Hepatocyte (in vitro differentiated cells): ENCODE measurements around the gene MCAT. TPM values are rescaled to one million over a fixed set of nuclear protein-coding genes. Genes with fewer than 3 reads are reported as not detected.

ENCODE experiments used
- DNase-seq: peaks from one replicate; pipeline ENCODE4 v3.0.0-alpha.2; 2016; ENCODE audit warnings: low spot score
- H2AFZ ChIP-seq: fragments of 200-600 bp; sonication (generic); 2 replicates; pipeline ENCODE4 v1.6.0; 2016; ENCODE audit warnings: antibody characterized with exemption, mild to moderate bottlenecking
- H3K27ac ChIP-seq: fragments of 200-600 bp; sonication (generic); 2 replicates; pipeline ENCODE4 v1.5.1; 2016; ENCODE audit warnings: mild to moderate bottlenecking
- H3K27me3 ChIP-seq: fragments of 200-600 bp; sonication (generic); 2 replicates; pipeline ENCODE4 v1.6.1; 2016
- H3K36me3 ChIP-seq: fragments of 200-600 bp; sonication (generic); replicated peaks from 2 replicates; pipeline ENCODE4 v1.5.1; 2016; ENCODE audit warnings: low read depth; ENCODE audit not compliant: insufficient read depth
- H3K4me1 ChIP-seq: fragments of 200-600 bp; sonication (generic); 2 replicates; pipeline ENCODE4 v1.5.1; 2016; ENCODE audit warnings: mild to moderate bottlenecking, moderate library complexity; ENCODE audit not compliant: insufficient read depth
- H3K4me2 ChIP-seq: fragments of 200-600 bp; sonication (generic); 2 replicates; pipeline ENCODE4 v1.6.0; 2016
- H3K4me3 ChIP-seq: fragments of 200-600 bp; sonication (generic); 2 replicates; pipeline ENCODE4 v1.5.1; 2016; ENCODE audit warnings: mild to moderate bottlenecking
- H3K79me2 ChIP-seq: fragments of 200-600 bp; sonication (generic); 2 replicates; pipeline ENCODE4 v1.6.0; 2017; ENCODE audit warnings: mild to moderate bottlenecking
- H3K9me2 ChIP-seq: fragments of 200-600 bp; sonication (generic); replicated peaks from 2 replicates; pipeline ENCODE4 v1.6.0; 2017; ENCODE audit warnings: mild to moderate bottlenecking; ENCODE audit not compliant: insufficient read depth
- H3K9me3 ChIP-seq: fragments of 200-600 bp; sonication (generic); 2 replicates; pipeline ENCODE4 v1.5.1; 2016; ENCODE audit warnings: low read depth, mild to moderate bottlenecking
- H4K20me1 ChIP-seq: fragments of 200-600 bp; sonication (generic); 2 replicates; pipeline ENCODE4 v1.6.0; 2016; ENCODE audit warnings: mild to moderate bottlenecking; ENCODE audit not compliant: insufficient read depth, poor library complexity, severe bottlenecking
- EZH2 ChIP-seq: fragments of 200-600 bp; sonication (generic); IDR thresholded peaks from 2 replicates; pipeline ENCODE4 v1.6.1; 2016; ENCODE audit warnings: antibody characterized with exemption, mild to moderate bottlenecking, borderline replicate concordance
- EZH2phosphoT487 ChIP-seq: fragments of 200-600 bp; sonication (generic); IDR thresholded peaks from one replicate; pipeline ENCODE4 v1.6.1; 2018; ENCODE audit warnings: antibody characterized with exemption, mild to moderate bottlenecking, low read depth, moderate library complexity; ENCODE audit not compliant: unreplicated experiment, severe bottlenecking
- WGBS: methylation state at CpG from one replicate; pipeline ENCODE4 v1.1.6; 2016; ENCODE audit warnings: low lambda C conversion rate; ENCODE audit errors: missing lambda C conversion rate; 5-methylcytosine and 5-hydroxymethylcytosine counted together
- polyA plus RNA-seq: library from polyadenylated mRNA; unstranded; fragments of >200 nt; fragmentation: Nextera tagmentation; extraction: Ambion mirVana; gene quantifications from 2 replicates; pipeline ENCODE4 v1.2.1, GENCODE V29; 2016
- total RNA-seq: library from RNA; depleted of rRNA; stranded (reverse); fragments of >200 nt; gene quantifications from 2 replicates; pipeline ENCODE4 v1.2.3, GENCODE V29; 2014
- TF ChIP-seq, protein P1 (sequence below): fragments of 200-600 bp; sonication (generic); IDR thresholded peaks from 2 replicates; pipeline ENCODE4 v1.5.1; 2016; ENCODE audit warnings: antibody characterized with exemption, mild to moderate bottlenecking; ENCODE audit not compliant: poor library complexity

Gene MCAT
- total and polyA plus RNA-seq, 2 experiments from 2014 or later, result 16.9 to 24.9 TPM

- Histone ChIP-seq H3K79me2 (no peaks in the 10 kb centered on the region), H3K4me2 (no peak overlapping the region), H3K27ac (no peak overlapping the region), H3K9me3 (no peaks in the 10 kb centered on the region), H3K4me3 (no peak overlapping the region), H3K27me3 (no peaks in the 10 kb centered on the region), H4K20me1 (no peaks in the 10 kb centered on the region), H3K36me3 (no peaks in the 10 kb centered on the region), H3K9me2 (no peaks in the 10 kb centered on the region), H2AFZ (no peak overlapping the region), H3K4me1 (no peaks in the 10 kb centered on the region)
- 55% methylated on average over 4 of the region's 4 CpGs for WGBS
- DNase-seq, result no peak
- TF ChIP-seq EZH2phosphoT487, result no peak
- no peak for TF ChIP-seq EZH2
- TF ChIP-seq, protein P1, sequence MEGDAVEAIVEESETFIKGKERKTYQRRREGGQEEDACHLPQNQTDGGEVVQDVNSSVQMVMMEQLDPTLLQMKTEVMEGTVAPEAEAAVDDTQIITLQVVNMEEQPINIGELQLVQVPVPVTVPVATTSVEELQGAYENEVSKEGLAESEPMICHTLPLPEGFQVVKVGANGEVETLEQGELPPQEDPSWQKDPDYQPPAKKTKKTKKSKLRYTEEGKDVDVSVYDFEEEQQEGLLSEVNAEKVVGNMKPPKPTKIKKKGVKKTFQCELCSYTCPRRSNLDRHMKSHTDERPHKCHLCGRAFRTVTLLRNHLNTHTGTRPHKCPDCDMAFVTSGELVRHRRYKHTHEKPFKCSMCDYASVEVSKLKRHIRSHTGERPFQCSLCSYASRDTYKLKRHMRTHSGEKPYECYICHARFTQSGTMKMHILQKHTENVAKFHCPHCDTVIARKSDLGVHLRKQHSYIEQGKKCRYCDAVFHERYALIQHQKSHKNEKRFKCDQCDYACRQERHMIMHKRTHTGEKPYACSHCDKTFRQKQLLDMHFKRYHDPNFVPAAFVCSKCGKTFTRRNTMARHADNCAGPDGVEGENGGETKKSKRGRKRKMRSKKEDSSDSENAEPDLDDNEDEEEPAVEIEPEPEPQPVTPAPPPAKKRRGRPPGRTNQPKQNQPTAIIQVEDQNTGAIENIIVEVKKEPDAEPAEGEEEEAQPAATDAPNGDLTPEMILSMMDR, result no peak
Measured at GRCh38 chr22:43098356-43098755, 44.8 kb downstream of the MCAT start.

DNA sequence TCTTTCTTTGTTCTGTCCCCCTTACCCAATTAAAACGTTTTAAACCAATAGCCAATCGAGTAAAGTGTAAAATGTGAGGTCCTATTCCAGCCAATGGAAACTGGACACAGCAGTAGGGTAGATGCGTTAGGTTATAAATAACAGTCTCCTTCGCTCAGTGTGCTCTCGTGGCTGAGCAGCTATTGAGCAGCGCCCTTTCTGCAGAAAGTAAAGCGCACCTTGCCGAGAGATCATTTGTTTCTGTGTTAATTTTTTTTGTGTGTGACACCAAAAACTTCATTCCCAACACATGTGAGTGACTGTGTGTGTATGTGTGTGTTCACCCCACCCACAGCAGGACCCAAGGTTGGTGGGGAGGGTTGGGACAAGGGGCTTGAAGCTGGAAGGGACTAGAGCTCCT lies 46.8 kb downstream of the MCAT start:
- Histone ChIP-seq H2AFZ (no peak overlapping the region), H3K27me3 (no peaks in the 10 kb centered on the region), H3K79me2 (no peaks in the 10 kb centered on the region), H3K27ac (no peak overlapping the region), H3K36me3 (no peaks in the 10 kb centered on the region), H3K4me2 (no peak overlapping the region), H3K9me2 (no peaks in the 10 kb centered on the region), H3K9me3 (no peaks in the 10 kb centered on the region), H3K4me1 (no peaks in the 10 kb centered on the region), H4K20me1 (no peaks in the 10 kb centered on the region), H3K4me3 (no peak overlapping the region)
- DNase-seq, result no peak
- WGBS, result 80% methylated on average over 8 of the region's 8 CpGs
- TF ChIP-seq EZH2, result no peak
- no peak for TF ChIP-seq EZH2phosphoT487
- TF ChIP-seq, protein P1, result no peak

- H3K9me3 ChIP-seq, result no peaks in the 10 kb centered on the region
- no peak overlapping the region for H3K4me3 ChIP-seq
- H3K4me2 ChIP-seq, result no peak overlapping the region
- 83% methylated on average over 4 of the region's 4 CpGs for WGBS
- H3K4me1 ChIP-seq, result no peaks in the 10 kb centered on the region
- H3K27ac ChIP-seq, result no peak overlapping the region
- no peak for DNase-seq
- H2AFZ ChIP-seq, result no peak overlapping the region
- no peaks in the 10 kb centered on the region for H3K79me2 ChIP-seq
- H3K9me2 ChIP-seq, result no peaks in the 10 kb centered on the region
- no peaks in the 10 kb centered on the region for H3K36me3 ChIP-seq
- H4K20me1 ChIP-seq, result no peaks in the 10 kb centered on the region
- no peak for TF ChIP-seq EZH2phosphoT487
- no peak for TF ChIP-seq EZH2
- TF ChIP-seq, protein P1, result no peak
- no peaks in the 10 kb centered on the region for H3K27me3 ChIP-seq
Measured at GRCh38 chr22:43094551-43094950, 48.6 kb downstream of the MCAT start.

DNA sequence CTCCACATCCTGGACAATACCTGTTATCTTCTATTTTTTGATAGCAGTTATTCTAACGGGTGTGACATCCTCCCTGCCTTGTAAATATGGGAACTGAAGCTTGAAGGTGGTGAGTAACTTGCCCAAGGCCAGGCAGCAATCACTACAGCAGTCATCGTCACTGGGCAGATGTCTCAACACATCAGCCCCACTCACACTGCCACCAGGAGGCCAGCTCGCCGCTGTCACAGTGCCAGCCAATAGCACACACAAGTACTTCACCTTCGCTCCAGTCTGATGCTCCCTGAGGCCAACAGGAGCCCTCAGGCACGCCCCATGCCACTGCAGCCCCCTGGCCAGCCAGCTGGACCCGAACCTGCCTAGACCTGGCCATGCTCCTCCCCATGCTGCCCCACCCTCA lies 49.1 kb downstream of the MCAT start:
- 73% methylated on average over 7 of the region's 7 CpGs for WGBS
- no peak overlapping the region for H3K4me3 ChIP-seq
- no peaks in the 10 kb centered on the region for H3K9me3 ChIP-seq
- H4K20me1 ChIP-seq, result no peaks in the 10 kb centered on the region
- no peak overlapping the region for H3K27ac ChIP-seq
- no peaks in the 10 kb centered on the region for H3K9me2 ChIP-seq
- DNase-seq, result peak; percentile 45
- H3K36me3 ChIP-seq, result no peaks in the 10 kb centered on the region
- no peaks in the 10 kb centered on the region for H3K4me1 ChIP-seq
- H3K27me3 ChIP-seq, result no peaks in the 10 kb centered on the region
- H3K4me2 ChIP-seq, result no peak overlapping the region
- no peaks in the 10 kb centered on the region for H3K79me2 ChIP-seq
- TF ChIP-seq EZH2 (no peak), EZH2phosphoT487 (no peak)
- TF ChIP-seq, protein P1, result no peak
- no peak overlapping the region for H2AFZ ChIP-seq
